A673 (cell line): ENCODE data around the gene GRIN2C.

ENCODE experiments used
- CTCF ChIP-seq: fragments of 300-800, 200-600 bp; sonication (generic); conservative IDR thresholded peaks from 2 replicates; pipeline ENCODE4 v1.5.1; 2017; ENCODE audit warnings: low read depth, mild to moderate bottlenecking, antibody characterized with exemption, low read length, moderate library complexity, mixed read lengths
- EZH2 ChIP-seq: fragments of 200-600 bp; sonication (generic); IDR thresholded peaks from 2 replicates; pipeline ENCODE4 v1.6.1; 2017; ENCODE audit warnings: borderline replicate concordance, low read depth, mild to moderate bottlenecking, mixed read lengths, antibody characterized with exemption, low read length; ENCODE audit not compliant: poor library complexity, severe bottlenecking

GRCh38 chr17:74825952-74826719 lies 33.5 kb downstream of the GRIN2C start:
- TF ChIP-seq CTCF (no peak), EZH2 (no peak)
